GM21367 (cell line): ENCODE measurements around the gene GALNT13.

Experiments used
- ATAC-seq: cut with Tn5 transposase; IDR thresholded peaks from one replicate; pipeline ENCODE4 v1.9.1; 2021; ENCODE audit not compliant: unreplicated experiment

The GALNT13 gene

DNA sequence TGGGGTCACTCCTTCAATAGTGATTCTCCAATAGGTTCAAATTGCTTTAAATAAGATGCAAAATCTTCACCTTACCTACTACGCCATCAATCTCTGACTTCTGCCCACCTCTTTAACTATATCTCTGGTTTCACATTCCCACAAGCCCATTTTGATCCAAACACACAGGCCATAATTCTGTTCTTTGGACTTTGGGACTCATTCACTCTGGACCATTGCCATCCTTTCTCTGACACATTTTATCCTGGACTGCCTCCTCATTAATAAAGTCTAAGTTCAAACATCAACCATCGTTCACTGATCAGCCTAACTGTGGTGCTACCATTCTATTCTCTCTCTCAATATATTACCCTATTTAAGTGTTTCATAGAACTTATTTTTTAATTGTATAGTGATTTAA lies 332.2 kb downstream of the GALNT13 start:
- ATAC-seq, result no peak

DNA sequence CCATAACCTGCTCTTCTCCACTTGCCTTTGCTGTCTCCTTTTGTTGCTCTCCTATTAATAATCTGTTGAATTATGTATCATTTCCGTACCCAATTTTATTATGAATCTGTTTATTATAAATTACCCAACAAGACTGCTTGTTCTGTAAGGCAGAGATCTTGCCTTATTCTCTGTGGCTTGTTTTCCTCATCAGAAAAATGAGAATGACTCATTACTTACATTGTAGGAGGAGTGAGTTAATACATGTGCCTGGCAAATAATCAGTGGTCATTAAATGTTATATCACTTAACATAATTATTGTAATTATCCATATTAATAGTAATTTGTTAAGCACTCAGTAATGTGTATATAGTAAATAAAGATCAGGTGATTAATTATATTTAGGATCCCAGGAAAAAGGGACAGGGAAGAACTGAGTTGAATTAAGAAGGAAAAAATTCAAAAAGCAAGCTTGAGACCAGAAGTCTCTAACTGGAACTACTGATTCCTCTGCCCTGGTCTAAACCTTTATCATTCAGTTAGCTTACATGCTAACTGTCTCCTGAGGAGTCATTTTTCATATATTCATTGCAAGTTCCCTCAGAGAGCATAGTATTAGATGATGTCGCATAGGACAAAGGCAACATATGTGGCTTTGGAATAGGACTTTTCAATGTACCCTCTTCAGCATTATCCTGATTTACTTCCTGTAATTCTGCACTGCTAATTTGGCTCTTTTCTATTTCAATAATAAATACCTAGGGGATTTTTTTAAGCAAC lies 335.7 kb downstream of the GALNT13 start:
- ATAC-seq, result no peak

DNA sequence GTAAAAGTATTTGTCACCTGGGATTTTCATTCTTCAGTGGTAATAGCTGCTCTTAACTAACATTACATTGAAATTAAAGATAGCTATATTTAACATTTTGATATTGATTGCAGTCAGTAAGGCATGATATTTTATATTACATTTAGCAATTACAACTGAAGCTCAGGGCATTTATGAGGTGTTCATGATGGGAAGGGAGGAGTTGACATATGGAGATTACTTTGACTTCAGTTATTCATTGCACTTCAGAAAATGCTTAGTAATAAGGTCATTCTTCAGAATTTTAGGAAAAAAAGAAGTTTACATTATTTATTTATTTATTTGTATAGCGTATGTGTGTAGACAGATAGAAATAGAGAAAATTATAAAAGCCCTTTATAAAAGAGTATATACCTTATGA lies 352.0 kb downstream of the GALNT13 start:
- ATAC-seq, result no peak

DNA sequence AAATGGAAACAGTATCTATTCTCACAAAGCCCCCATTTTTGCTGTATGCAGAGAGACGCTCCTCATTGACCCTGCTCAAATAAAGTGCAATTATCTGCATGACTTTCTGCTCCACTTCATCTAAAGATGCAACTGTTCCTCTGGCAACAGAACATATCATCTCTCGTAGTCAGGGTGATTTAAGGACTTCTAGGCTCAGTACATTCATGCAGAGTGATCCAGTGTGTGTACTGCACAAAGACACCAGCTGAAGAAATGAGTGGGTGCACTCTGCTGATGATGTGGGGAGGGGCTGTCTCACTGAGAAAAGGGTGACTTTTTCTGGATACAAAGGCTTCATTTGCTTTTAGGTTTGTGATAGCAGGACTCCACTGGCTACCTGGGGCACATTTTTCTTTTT lies 355.2 kb downstream of the GALNT13 start:
- ATAC-seq, result no peak

DNA sequence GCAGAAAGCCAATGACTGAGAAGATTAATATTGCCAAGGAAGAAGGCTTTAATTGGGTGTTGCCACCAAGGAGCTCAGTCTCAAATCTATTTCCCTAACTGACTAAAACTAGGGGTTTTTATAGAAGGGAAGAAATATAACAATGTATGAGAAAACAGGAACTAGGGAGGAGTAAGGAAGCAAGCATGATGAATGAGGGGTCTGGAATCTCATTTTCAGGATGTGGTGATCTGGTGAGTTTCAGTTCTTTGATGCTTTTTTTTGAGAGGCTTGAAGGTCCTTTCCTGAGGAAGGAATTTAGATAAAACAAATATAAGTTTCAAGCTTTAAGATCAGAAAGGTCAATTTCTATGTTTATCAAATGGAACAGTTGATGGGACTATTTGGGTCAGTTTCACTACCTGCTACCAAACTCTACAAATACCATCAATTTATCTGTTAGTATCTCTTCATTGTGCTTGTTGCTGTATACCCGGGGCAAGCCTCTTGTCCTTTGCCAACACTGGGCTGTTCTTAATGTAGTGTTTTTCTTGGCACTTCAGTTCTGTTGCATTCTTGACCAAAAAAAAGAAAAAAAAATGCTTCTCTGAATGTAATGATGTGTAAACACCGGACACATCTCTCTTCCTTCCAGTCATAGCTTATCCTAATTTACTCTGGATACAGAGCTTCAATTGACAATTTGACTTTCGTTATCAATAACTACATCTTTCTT lies 357.0 kb downstream of the GALNT13 start:
- ATAC-seq, result no peak

DNA sequence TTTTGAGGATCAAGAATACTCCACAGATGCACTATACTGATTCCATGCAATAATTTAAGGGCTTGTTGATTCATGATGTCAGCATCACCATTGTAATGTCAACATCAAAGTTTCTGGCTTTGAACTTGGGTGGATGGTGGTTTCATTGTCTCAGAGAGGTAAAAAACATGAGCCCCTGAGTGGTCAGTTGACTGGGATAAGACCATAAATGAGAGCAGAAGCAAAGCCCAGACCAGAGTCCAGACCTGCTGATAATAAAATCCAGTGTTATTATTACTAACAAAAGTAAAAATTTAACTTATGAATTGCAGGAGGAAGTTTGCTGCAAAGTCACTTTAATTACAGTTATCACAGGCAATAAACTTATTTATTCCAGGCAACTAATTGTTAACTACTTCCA lies 358.2 kb downstream of the GALNT13 start:
- ATAC-seq, result no peak

DNA sequence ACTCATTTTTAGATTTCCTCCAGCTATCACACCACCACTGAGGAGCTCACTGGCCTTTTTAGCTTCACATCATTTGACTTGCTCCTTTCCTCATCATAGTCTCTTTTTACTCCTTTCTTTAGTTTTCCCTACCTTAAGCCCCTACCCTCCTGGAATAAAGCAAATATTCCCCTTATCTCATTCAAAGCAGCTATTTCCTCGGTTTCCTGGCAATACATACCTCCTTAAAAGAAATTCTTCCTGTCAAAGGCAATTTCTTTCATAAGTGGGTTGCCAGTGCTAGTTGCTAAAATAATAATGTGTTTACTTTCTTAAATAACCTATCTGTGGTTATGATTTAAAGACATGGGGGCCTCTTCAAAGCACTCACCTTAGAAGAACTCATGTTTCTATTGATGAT lies 359.3 kb downstream of the GALNT13 start:
- ATAC-seq, result no peak

DNA sequence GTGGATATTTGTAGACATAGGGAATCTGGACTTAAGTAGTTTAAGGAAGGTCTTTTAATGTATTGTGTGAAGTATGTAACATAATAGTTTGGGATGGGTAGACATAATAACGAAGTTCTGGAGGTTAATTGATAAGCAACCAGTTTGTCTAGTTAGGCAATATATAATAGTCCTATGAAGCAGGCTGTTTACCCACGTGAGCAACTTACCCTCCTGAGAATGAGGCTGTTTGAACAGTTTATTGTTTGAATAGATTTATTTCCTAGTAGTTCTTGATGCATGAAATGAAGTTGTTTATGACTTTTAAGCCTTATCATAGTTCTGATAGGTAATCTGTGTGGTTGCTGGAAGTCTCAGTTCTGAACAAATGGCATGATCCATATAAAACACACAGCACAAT lies 361.5 kb downstream of the GALNT13 start:
- no peak for ATAC-seq

DNA sequence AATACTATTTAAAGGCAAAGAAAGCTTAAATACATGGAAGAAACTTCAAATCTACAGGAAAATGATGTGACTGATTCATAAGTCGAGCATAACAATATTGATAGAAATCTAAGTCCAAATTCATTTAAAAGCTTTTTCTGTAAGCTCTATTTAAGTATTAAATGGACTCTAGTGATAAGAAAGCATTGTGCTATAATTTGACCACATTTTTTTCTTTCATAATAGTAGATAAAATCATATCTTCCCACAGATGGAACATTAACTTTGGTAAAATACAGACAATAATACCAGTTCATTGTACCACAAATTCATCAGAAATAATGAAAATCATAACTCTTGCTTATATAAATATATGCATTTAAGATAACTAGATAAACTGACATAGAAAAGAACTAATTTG lies 366.5 kb downstream of the GALNT13 start:
- ATAC-seq, result no peak

DNA sequence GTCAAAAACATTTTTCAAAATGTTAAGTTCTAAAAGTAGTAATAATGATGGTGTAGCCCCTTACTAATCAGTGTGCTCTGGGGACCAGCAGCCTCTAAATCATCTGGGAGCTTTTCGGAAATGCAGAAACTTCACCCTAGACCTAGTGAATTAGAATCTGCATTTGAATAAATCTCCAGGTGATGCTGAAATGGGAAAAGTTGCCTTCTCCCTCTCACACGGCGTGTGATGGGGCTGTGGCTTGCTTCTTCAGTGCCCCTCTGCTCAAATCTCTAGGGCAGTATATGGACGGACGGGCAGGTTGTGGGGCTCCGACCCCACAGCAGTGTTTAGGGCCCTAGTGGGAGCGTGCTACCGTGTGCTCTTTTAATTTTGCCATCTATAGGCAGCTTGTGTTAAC lies 368.6 kb downstream of the GALNT13 start:
- ATAC-seq, result no peak

DNA sequence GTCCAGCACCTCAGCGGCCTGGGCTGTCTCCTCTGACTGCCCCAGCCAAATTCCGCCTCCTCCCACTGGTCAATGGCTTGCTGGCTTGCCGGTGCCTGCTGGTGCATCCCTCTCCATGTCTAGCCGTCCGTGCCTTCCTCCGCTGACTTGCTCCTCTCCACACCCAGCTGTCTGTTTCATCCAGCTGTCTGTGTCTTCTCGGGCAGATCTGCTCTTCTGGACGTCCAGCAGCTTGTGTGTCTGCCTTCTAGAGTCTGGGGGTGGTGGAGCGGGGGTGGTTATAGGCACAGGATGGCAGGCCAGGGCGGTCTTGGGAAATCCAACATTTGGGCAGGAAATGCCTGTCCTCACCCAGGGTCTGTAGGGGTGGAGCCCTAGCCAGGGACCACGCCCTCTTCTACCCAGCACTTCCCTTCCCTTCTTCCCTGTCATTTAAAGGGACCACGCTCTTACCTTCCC lies 369.2 kb downstream of the GALNT13 start:
- no peak for ATAC-seq

DNA sequence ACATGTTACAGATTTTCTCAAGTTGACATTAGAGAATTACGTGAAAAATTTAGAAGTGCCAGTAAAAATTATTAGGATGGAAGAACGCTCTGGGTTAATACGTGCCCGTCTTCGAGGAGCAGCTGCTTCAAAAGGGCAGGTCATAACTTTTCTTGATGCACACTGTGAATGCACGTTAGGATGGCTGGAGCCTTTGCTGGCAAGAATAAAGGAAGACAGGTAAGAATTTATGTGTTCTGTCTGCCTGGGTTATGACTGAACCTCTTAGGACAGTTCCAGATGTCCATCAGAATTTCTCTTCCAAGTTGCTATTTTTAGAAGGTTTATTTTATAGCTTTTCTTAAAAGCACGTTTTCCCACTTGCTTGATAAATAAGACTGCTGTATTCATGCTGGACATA lies 371.0 kb downstream of the GALNT13 start:
- no peak for ATAC-seq

DNA sequence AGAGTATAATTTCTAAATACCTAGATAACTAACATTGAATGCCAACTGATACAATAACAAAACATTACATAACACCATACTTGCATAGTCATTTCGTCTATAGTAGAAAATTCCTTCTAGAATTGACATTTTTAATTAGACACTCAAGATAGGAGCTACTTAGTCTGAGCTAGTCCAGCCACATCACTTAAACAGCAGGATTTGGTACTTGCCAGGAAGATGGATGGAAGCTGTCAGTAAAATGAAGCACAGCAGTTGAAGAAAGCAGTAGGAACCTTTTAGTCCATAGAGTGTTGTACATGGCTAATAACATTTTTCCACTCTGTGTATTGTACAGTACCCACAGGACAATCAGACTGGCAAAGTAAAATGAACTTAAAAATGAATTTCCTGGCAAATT lies 372.0 kb downstream of the GALNT13 start:
- ATAC-seq, result no peak

DNA sequence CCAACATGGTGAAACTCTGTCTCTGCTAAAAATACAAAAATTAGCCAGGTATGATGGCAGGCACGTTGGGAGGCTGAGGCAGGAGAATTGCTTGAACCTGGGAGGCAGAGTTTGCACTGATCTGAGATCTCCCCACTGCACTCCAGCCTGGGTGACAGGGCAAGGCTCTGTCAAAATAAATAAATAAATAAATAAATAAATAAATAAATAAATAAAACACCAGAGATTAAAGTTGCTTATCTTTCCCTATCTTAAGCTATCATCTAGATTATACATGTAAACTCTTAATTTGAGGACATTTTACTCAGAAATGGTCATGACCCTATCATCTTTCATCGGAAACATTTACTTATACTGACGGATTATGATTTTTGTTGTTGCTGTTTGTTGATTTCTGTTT lies 373.2 kb downstream of the GALNT13 start:
- ATAC-seq, result no peak

DNA sequence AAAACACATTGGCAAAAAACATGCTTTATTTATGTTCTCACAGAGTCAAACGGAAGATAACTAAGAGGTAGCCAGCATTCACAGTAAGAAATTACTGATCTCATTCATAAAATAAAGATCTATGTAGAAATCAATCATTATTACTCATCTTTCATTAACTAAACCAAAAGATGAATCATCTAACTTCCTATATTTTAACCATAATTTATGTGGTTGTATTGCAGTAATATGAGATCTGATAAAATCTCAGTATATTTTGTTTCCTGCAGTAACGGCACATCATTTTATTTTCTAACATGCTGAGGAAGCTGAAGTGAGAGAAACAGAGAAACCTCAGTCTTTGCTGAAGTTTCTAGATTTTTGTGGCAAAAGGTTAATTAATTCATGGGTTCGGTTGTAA lies 375.8 kb downstream of the GALNT13 start:
- ATAC-seq, result no peak

DNA sequence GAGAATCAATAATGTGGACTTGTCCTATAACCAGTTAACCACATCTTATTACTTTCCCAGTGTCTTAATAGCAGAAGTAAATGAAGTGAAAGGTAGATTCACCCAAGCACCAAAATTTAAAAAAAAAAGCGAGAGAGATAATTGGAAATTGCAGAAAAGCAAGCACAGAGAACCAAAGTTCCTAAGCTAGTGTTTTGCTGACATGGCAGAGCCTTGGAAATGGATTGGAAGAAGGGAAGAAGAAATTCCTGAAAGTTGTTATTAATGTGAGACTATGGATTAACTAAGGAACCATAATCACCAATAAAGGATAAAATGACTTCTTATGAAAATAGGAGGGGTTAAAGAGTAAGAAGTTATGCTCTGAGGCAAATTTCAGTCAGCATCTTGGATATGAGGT lies 384.4 kb downstream of the GALNT13 start:
- ATAC-seq, result no peak

DNA sequence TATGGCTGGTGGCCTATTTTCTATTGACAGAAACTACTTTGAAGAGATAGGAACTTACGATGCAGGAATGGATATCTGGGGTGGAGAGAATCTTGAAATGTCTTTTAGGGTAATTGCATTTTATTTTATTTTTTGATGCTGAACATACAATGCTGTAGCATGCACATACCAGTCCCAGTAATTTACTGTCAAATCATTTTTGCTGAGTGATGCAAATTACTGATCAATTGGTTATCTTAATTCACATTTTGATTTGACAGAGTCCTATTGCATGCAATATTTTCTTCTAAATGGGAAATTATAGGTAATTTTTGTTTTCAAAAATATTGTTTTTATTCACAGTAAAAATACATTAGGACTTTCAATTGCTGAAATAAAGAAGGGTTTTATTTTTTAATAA lies 387.3 kb downstream of the GALNT13 start:
- ATAC-seq, result no peak

DNA sequence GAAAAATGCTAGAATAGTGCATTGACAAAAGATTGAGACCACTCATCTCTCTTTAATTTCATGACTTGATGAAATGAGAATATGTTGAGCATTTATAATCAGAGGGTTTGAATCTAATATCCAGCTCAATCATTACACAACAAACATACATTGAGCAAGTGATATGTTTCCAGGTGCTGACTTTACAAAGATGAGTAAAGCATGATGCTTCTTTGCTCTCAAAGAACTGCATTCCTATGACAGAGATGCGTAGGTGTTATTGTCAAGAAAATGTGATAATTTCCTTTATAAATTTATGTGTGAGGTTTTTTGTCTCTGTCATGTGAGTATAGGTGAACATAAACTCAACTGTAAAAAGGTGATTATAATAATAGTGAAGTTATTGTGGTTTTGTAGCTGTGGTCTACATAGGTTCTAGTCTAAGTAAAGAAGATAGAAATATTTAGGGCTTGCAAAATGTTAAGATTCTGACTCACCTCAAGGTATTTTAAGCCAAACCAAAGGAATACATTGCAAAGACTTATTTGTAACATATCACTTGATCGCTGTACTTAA lies 389.8 kb downstream of the GALNT13 start:
- no peak for ATAC-seq

DNA sequence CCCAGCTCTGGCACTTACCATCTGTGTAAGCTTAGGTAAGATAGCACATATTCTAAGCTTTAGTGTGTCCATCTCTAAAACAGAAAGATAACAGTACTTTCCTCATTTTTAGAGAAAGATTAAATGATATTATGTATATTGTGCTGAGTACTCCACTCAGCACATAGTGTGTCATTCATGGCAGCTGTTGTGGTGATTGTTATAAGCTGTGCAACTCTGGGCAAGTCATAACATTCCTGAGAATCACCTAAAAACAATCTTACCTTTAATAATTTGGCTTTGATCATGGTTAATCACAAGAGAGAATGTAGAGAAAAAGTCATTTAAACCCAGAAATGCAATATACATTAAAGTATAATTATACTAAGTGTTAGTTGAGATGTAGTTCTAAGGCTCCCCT lies 391.5 kb downstream of the GALNT13 start:
- no peak for ATAC-seq

DNA sequence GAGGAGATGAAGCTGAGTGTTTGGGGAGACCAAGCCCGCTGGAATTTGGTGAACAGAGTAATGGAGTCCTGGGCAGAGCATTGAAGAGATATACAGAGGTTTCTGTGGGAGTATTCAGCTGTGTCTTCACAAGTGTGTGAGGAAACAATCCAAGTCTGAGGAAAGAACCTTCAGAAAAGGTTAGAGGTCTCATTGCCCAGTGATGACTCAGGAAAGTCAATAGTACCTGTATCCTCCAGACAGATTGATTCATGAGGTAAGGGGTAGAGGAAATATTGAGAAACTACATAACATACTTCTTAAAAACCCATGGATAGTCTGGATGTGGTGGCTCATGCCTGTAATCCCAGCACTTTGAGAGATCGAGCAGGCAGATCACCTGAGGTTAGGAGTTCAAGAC lies 392.3 kb downstream of the GALNT13 start:
- no peak for ATAC-seq

DNA sequence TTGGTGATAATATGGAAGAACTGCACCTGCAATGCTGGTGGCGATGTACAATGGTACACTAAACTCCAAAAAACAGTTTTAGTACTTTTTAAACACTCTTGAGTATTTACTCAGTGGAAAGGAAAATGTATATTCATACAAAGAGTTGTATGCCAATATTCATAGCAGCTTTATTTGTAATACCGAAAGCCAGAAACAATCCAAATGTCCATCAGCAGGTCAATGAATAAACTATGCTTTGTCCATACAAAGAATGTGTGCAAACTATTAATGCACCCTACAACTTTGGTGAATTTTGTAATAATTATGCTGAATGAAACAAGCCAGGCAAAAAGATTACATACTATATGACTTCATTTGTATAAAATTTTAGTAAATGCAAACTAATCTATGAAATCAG lies 396.3 kb downstream of the GALNT13 start:
- no peak for ATAC-seq

DNA sequence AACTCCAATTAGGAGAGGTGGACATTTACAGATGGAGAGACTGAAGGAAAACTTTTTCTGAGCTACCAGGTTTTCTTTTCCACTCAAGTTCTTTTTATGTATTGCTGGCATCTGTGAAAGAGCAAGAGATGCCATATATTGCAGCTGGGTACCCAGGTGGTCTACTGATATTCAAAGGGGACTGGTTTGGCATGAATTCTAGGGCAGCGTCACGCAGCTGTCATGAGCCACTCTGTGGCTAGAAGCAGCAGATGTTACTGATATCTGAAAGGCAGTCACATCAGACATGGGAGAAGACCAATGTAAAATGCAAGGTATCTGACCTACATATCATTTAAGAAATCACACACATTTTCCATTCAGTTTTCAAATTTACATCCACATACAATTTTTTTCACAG lies 408.8 kb downstream of the GALNT13 start:
- no peak for ATAC-seq
